ENCODE results near the gene PAFAH1B2.

DNA sequence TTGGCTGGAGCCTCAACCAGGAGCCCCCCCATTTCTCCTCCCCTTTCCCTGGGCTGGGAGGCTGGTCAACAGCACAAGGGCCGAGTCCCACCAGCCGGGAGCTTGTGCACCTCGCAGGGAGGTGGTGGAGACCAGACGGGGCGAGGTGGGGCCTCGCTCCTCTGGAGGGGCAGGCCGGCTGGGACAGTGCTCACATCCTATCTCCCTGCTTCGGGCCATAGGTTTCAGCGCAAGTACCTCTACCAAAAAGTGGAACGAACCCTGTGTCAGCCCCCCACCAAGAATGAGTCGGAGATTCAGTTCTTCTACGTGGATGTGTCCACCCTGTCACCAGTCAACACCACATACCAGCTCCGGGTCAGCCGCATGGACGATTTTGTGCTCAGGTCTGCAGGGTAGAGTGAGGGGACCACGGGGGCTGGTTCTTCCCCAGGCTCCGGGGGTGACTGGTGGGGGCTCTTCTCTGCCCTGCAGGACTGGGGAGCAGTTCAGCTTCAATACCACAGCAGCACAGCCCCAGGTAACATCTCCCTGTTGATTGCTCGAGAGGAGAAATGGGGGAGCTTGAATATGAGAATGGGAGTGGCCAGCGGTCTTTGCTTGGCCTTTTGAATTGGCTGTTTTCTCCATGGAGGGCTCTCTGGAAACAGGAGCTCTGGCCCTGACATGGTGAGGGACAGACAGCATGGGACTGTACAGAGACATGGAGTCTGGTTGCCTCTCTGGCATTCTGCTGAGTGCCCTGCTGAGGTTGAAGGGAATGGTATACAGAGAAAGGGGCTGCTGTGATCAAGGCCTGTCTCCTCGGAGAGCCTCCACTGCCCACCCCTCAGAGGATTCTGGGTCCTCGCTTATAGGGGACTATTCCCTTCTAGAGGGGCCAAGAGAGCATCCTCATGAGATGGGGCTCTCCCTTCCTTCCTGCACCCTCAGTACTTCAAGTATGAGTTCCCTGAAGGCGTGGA lies 37.8 kb downstream of the PAFAH1B2 start:
- TF ChIP-seq, protein P1, sequence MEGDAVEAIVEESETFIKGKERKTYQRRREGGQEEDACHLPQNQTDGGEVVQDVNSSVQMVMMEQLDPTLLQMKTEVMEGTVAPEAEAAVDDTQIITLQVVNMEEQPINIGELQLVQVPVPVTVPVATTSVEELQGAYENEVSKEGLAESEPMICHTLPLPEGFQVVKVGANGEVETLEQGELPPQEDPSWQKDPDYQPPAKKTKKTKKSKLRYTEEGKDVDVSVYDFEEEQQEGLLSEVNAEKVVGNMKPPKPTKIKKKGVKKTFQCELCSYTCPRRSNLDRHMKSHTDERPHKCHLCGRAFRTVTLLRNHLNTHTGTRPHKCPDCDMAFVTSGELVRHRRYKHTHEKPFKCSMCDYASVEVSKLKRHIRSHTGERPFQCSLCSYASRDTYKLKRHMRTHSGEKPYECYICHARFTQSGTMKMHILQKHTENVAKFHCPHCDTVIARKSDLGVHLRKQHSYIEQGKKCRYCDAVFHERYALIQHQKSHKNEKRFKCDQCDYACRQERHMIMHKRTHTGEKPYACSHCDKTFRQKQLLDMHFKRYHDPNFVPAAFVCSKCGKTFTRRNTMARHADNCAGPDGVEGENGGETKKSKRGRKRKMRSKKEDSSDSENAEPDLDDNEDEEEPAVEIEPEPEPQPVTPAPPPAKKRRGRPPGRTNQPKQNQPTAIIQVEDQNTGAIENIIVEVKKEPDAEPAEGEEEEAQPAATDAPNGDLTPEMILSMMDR (IDR thresholded peaks at IDR 0.05; ENCODE audit: insufficient read depth, low read length, poor library complexity, severe bottlenecking), result no peak
- no peak for TF ChIP-seq EZH2phosphoT487 (conservative IDR thresholded peaks at IDR 0.05; ENCODE audit: low read length)

Data from SU-DHL-6 (cell line).